ENCODE results near the gene MECR.

MECR gene

DNA sequence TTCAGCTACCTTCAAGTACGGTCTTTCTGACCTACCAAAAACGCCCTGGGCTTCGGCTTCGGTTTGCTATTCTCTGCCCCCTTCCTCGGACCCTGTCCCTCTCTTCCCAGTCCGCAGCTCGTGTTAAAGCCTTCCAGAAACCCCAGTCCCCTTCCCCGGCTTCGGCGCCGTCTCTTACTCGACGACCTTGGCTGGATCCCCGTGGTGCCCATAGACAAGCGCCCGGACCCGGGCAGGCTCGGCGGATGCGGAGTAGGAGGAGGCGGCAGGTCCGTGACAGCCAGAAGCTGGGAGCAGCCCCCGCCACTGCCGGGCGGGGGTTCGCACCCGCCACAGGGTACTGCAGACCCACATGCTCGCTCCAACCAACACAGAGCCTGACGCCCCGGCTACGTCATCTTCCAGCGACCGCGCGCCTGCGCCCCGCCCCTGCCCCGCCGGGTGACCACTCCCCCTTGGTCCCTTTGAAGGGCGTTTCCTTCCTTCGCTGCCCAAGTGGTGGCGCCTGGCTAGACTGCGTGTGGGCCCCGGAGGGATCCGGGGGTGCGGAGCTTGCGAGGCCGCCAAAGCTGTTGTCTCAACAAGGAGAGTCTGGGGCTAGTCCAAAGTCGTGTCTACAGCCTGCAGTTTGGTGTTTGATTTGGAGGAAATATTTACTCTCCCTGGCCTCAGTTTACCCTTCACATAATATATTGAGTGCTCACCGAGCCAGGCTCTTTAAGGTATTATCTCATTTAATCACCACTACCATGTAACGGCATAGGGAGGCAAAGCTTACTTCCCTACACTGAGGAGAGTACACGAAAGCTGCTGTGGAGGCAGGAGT, at the start of gene MECR:
TSS of gene MECR (minus strand) at position 382 of the 826 bp plus-strand sequence. CDS start at position 354, 28 bp downstream.
- peak; percentile 80 to 84 for DNase-seq (ENCODE audit: low read depth in 2 of 2)

DNA sequence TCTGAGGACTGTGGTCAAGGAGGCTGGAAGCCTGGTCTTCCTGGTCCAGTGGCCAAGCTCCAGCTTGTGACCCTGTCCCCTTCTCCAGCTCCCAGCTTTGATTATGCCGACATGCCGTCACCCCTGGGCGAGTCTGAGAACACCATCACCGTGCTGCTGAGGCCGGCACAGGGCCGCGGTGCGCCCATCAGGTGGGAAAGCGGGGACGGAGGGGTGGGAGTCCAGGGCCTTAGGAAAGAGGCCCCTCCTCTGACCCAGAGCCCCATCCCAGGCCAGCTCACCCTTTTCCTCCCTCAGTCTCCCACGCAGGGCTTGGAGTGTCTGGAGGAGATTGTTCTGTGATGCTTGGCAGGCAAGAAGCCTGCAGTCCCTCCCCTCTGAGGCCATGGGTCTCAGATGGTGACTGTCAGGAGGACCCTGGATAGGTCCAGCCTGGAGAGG, 49.2 kb upstream of the MECR start:
- no peak for DNase-seq (ENCODE audit: low read depth in 2 of 2)

DNA sequence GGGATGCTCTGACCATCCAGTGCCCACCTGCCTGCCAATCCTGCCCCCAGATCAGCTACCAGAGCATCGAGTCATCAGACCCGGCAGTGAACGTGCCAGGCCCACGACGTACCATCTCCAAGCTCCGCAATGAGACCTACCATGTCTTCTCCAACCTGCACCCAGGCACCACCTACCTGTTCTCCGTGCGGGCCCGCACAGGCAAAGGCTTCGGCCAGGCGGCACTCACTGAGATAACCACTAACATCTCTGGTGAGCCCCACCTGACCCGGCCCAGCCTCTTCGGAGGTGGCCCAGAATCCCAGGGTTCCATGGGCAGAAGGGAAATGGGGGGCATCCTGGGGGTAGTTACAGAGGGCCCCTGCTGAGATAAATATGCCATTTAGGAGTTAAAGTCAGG, 48.7 kb upstream of the MECR start:
- DNase-seq (ENCODE audit: low read depth in 2 of 2) = no peak

GRCh38 chr1:29278124-29278523, 47.4 kb upstream of the MECR start:
- DNase-seq (ENCODE audit: low read depth in 2 of 2) = no peak

DNA sequence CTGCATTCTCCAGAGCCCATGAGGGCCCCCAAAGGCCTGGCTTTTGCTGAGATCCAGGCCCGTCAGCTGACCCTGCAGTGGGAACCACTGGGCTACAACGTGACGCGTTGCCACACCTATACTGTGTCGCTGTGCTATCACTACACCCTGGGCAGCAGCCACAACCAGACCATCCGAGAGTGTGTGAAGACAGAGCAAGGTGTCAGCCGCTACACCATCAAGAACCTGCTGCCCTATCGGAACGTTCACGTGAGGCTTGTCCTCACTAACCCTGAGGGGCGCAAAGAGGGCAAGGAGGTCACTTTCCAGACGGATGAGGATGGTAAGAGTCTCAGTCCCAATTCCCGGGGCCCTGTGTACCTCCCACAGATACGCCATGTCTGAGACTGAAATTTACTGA, 44.7 kb upstream of the MECR start:
- no peak for DNase-seq (ENCODE audit: low read depth in 2 of 2)

DNA sequence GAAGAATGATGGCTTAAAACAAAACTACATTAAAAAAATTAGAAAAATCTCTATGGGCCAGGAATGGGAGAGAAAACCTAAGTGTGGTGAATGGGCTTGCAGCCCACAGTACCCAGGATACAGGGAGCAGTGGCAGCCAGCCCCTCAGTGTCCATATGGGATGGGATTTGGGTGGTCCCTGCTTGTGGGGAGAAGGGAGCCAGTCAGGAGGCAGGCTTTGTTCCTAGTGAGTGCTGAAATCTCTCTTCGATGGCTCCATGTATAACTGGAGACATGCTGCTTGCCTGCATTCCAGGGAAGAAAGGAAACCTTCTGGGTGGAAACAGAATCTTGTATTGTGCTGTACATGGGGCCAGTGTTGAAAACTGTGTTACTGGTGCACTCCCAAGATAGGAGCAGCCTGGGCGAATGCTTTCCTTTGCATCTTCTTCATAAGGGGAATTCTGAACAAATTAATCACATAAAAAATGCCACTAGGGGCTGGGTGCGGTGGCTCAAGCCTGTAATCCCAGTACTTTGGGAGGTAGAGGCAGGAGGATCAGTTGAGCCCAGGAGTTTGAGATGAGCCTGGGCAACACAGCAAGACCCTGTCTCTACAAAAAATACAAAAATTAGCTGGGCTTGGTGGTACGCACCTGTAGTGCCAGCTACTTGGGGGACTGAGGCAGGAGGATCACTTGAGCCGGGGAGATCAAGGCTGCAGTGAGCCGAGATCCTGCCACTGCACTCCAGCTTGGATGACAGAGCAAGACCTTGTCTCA, 41.6 kb upstream of the MECR start:
- no peak for DNase-seq (ENCODE audit: low read depth in 2 of 2)

DNA sequence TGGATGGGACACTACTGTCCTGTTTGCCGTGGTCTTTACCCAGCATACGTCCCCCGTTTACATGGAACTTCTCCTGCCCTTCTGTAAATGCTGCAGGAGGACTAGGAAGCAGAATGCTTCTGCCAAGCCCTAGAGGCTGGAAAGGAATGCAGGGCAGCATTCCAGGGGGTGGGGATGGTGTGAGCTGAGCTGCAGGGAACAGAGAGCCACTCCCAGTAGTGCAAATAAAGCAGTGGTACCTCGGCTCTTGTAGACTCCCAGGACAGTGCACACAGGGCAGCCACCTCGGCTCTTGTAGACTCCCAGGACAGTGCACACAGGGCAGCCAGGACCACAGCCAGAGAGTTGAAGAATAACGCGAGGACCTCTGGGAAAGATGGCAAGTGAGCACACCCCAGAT, 41.0 kb upstream of the MECR start:
- peak; percentile 71 to 73 for DNase-seq (ENCODE audit: low read depth in 2 of 2)

DNA sequence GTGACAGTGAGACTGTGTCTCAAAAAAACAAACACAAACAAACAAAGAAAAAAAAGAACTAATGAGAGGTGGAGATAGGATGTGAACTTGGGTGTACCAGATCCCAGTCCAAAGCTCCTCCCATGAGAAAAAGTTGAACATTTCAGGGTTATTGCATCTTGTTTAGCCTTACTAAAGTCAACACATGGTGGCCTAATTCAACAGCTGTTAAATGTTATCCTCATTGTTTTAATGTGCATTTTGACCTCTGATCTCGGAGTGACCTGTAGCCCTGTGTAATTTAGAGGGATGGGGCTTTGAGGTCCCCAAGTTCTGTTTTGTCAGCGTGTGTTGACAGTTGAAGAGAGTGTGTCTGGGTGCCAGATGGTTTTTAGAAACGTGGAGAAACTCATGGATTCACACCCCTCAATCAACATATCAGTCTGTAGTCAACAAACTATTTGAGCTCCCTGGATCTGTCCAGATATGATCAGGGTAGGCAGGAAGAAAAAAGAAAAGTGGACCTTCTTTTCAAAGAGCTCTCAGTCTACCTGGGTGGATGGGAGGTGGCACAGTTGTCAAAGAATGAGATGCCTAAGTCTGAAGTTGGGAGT, 40.3 kb upstream of the MECR start:
- DNase-seq (ENCODE audit: low read depth in 2 of 2) = no peak

DNA sequence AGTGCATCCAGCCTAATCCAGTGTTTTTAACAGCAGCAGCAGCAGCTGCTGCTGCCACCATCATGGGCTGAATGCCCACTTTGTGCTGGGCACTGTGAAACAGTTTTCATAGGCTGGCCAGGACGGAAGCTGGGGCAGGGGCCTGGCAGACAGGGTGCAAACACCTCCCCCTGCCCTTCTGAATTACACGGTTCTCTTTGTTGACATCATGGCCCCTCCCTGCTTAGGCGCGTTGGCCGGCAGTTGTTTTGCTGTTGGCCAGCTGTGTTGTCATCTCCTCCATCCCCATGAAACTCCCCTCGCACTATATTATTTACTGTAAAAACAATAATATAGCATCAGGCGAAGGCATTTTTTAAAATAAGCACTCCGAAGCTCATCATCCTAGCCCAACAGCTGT, 38.6 kb upstream of the MECR start:
- no peak for DNase-seq (ENCODE audit: low read depth in 2 of 2)

- no peak for DNase-seq (ENCODE audit: low read depth in 2 of 2)
These were observed 36.8 kb upstream of the MECR start for GRCh38 chr1:29267321-29268070.

GRCh38 chr1:29266912-29267311, 36.2 kb upstream of the MECR start:
- no peak for DNase-seq (ENCODE audit: low read depth in 2 of 2)

DNA sequence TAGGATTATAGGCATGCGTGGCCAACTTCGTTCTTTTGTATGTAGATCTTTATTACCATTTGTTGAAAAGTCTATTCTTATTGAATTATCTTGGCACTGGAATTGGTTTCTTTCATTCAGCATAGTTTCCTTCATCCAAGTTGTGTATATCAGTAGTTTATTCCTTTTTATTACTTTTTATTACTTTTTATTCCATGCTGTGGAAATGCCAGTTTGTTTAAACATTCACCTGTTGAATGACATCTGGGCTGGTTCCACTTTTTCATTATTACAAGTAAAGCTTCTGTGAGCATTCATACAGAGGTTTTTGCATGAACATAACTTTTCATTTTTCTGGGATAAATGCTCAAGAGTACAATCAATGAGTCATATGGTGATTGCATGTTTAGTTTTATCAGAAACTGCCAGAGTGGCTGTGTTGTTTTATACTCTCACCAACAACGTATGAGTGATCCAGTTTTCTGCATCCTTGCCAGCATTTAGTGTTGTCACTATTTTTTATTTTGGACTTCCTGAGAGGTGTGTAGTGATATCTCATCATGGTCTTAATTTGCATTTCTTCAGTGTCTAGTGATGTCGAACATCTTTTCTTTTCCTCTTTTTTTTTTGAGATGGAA, 34.1 kb upstream of the MECR start:
- no peak for DNase-seq (ENCODE audit: low read depth in 2 of 2)

- DNase-seq (ENCODE audit: low read depth in 2 of 2) = no peak
These were observed 29.8 kb upstream of the MECR start for GRCh38 chr1:29260531-29260930.

GRCh38 chr1:29259802-29260441, 29.2 kb upstream of the MECR start:
- no peak for DNase-seq (ENCODE audit: low read depth in 2 of 2)

DNA sequence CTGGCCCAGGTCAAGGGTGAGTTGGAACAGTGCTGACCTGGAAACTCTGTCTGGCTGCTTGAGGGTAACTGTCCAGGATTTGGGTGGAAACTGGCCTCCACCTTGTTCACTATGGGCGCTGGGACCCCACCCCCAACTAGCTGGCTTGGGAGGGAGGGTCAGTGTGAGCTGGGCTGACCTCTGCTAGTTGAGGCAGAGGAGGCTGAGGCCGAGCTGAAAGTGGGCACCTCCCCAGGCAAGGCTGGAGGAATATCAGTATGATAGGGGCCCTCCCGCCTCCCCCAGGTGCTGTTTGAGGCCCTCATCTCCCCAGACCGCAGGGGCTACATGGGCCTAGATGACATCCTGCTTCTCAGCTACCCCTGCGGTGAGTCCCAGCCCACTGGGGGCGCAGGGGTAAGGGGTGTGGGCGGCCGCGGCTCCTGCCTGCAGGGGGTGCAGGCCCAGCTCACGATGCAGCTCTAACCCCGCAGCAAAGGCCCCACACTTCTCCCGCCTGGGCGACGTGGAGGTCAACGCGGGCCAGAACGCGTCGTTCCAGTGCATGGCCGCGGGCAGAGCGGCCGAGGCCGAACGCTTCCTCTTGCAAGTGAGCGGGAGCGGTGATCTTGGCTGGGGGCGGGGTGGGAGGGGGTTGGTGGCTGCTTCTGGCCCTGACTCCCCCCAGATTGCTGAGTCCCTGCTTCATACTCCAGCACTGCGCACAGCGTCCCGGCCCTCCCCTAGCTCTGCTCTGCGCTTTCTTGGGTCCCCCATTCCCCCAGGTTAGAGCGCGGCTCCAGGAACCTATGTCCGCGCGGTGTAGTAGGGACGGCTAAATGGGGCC, 28.5 kb upstream of the MECR start:
- DNase-seq (ENCODE audit: low read depth in 2 of 2) = no peak

DNA sequence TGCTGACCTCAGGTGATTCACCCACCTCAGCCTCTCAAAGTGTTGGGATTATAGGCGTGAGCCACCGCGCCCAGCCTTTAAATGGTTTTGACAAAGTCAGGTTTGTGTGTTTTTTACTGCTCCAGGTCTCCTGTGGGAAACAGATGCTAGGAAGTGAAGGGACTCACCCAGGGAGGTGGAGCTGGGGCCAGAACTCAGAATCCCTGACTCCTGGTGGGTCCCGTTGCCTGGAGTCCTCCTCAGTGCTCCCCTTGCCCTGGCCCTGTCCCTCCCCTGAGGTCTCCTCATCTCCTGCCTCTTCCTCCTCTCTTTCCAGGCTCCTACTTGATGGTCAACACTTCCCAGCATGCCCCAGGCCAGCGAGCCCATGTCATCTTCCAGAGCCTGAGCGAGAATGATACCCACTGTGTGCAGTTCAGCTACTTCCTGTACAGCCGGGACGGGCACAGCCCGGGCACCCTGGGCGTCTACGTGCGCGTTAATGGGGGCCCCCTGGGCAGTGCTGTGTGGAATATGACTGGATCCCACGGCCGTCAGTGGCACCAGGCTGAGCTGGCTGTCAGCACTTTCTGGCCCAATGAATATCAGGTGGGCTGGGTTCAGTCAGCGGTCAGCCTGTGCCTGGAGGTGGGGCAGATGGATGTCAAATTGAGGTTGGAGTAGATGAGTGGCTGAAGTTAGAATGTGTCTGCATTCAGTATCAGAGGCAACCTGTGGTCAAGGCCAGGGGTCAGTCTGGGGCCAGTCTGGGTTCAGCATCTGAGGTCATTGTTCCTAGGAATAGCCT, 27.6 kb upstream of the MECR start:
- no peak for DNase-seq (ENCODE audit: low read depth in 2 of 2)

GRCh38 chr1:29256979-29257804, 26.5 kb upstream of the MECR start:
- peak in 1 of 2 experiments; percentile 59 for DNase-seq (ENCODE audit: low read depth in 2 of 2)

- no peak for DNase-seq (ENCODE audit: low read depth in 2 of 2)
These were observed 25.7 kb upstream of the MECR start for GRCh38 chr1:29256394-29256793.

Measured in fibroblast of skin of left quadriceps (primary cell).